Hepatocyte (in vitro differentiated cells): ENCODE results near the gene TMEM116. TPM values are rescaled to one million over a fixed set of nuclear protein-coding genes. Genes with fewer than 3 reads are reported as not detected.

ENCODE experiments used
- DNase-seq: peaks from one replicate; pipeline ENCODE4 v3.0.0-alpha.2; 2016; ENCODE audit warnings: low spot score
- H2AFZ ChIP-seq: fragments of 200-600 bp; sonication (generic); 2 replicates; pipeline ENCODE4 v1.6.0; 2016; ENCODE audit warnings: antibody characterized with exemption, mild to moderate bottlenecking
- H3K27ac ChIP-seq: fragments of 200-600 bp; sonication (generic); 2 replicates; pipeline ENCODE4 v1.5.1; 2016; ENCODE audit warnings: mild to moderate bottlenecking
- H3K27me3 ChIP-seq: fragments of 200-600 bp; sonication (generic); 2 replicates; pipeline ENCODE4 v1.6.1; 2016
- H3K36me3 ChIP-seq: fragments of 200-600 bp; sonication (generic); replicated peaks from 2 replicates; pipeline ENCODE4 v1.5.1; 2016; ENCODE audit warnings: low read depth; ENCODE audit not compliant: insufficient read depth
- H3K4me1 ChIP-seq: fragments of 200-600 bp; sonication (generic); 2 replicates; pipeline ENCODE4 v1.5.1; 2016; ENCODE audit warnings: mild to moderate bottlenecking, moderate library complexity; ENCODE audit not compliant: insufficient read depth
- H3K4me2 ChIP-seq: fragments of 200-600 bp; sonication (generic); 2 replicates; pipeline ENCODE4 v1.6.0; 2016
- H3K4me3 ChIP-seq: fragments of 200-600 bp; sonication (generic); 2 replicates; pipeline ENCODE4 v1.5.1; 2016; ENCODE audit warnings: mild to moderate bottlenecking
- H3K79me2 ChIP-seq: fragments of 200-600 bp; sonication (generic); 2 replicates; pipeline ENCODE4 v1.6.0; 2017; ENCODE audit warnings: mild to moderate bottlenecking
- H3K9me2 ChIP-seq: fragments of 200-600 bp; sonication (generic); replicated peaks from 2 replicates; pipeline ENCODE4 v1.6.0; 2017; ENCODE audit warnings: mild to moderate bottlenecking; ENCODE audit not compliant: insufficient read depth
- H3K9me3 ChIP-seq: fragments of 200-600 bp; sonication (generic); 2 replicates; pipeline ENCODE4 v1.5.1; 2016; ENCODE audit warnings: low read depth, mild to moderate bottlenecking
- H4K20me1 ChIP-seq: fragments of 200-600 bp; sonication (generic); 2 replicates; pipeline ENCODE4 v1.6.0; 2016; ENCODE audit warnings: mild to moderate bottlenecking; ENCODE audit not compliant: insufficient read depth, poor library complexity, severe bottlenecking
- EZH2 ChIP-seq: fragments of 200-600 bp; sonication (generic); IDR thresholded peaks from 2 replicates; pipeline ENCODE4 v1.6.1; 2016; ENCODE audit warnings: antibody characterized with exemption, mild to moderate bottlenecking, borderline replicate concordance
- EZH2phosphoT487 ChIP-seq: fragments of 200-600 bp; sonication (generic); IDR thresholded peaks from one replicate; pipeline ENCODE4 v1.6.1; 2018; ENCODE audit warnings: antibody characterized with exemption, mild to moderate bottlenecking, low read depth, moderate library complexity; ENCODE audit not compliant: unreplicated experiment, severe bottlenecking
- WGBS: methylation state at CpG from one replicate; pipeline ENCODE4 v1.1.6; 2016; ENCODE audit warnings: low lambda C conversion rate; ENCODE audit errors: missing lambda C conversion rate; 5-methylcytosine and 5-hydroxymethylcytosine counted together
- polyA plus RNA-seq: library from polyadenylated mRNA; unstranded; fragments of >200 nt; fragmentation: Nextera tagmentation; extraction: Ambion mirVana; gene quantifications from 2 replicates; pipeline ENCODE4 v1.2.1, GENCODE V29; 2016
- total RNA-seq: library from RNA; depleted of rRNA; stranded (reverse); fragments of >200 nt; gene quantifications from 2 replicates; pipeline ENCODE4 v1.2.3, GENCODE V29; 2014
- TF ChIP-seq, protein P1 (sequence below): fragments of 200-600 bp; sonication (generic); IDR thresholded peaks from 2 replicates; pipeline ENCODE4 v1.5.1; 2016; ENCODE audit warnings: antibody characterized with exemption, mild to moderate bottlenecking; ENCODE audit not compliant: poor library complexity

TMEM116 gene
- total and polyA plus RNA-seq, 2 experiments from 2014 or later: 11.2 to 13.1 TPM

DNA sequence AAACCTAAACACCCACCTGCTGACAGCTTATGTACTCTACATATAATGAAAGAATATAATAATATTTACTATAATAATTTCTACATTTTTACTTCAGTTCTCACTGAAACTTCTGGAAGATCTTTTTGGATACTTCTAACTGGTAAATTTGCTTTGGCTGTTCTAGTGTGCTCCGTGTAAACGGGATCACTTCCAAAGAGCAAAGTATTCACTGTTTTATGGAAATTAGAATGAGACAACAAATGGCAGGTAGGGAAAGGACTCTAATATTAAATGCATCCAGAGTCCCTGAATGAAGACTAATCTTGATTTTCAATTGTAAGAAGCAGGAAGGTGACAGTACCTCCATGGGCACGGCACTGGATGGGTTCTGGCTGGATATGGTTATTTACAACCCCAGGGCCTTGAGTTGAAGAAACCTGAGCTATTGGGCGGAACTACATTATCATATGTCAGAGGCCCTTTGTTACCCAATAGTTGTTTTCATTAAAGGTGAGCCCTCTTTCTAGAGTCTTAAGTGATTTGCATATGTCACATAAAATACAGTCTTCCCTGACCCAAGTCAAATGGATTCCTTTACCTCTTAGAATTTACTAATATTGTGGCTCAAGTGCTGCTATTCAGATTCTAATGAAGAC, 10.9 kb upstream of the TMEM116 start:
- Histone ChIP-seq H3K4me1 (no peaks in the 10 kb centered on the region), H3K36me3 (no peaks in the 10 kb centered on the region), H2AFZ (no peak overlapping the region), H3K4me2 (no peak overlapping the region), H3K9me2 (no peaks in the 10 kb centered on the region), H3K79me2 (peaks cover 27% of the 10 kb centered on the region), H3K27me3 (no peaks in the 10 kb centered on the region), H3K27ac (no peak overlapping the region), H3K9me3 (no peaks in the 10 kb centered on the region), H3K4me3 (no peak overlapping the region), H4K20me1 (peaks cover 9% of the 10 kb centered on the region)
- 94% methylated on average over 4 of the region's 4 CpGs for WGBS
- no peak for DNase-seq
- TF ChIP-seq EZH2 (no peak), EZH2phosphoT487 (no peak)
- TF ChIP-seq, protein P1, sequence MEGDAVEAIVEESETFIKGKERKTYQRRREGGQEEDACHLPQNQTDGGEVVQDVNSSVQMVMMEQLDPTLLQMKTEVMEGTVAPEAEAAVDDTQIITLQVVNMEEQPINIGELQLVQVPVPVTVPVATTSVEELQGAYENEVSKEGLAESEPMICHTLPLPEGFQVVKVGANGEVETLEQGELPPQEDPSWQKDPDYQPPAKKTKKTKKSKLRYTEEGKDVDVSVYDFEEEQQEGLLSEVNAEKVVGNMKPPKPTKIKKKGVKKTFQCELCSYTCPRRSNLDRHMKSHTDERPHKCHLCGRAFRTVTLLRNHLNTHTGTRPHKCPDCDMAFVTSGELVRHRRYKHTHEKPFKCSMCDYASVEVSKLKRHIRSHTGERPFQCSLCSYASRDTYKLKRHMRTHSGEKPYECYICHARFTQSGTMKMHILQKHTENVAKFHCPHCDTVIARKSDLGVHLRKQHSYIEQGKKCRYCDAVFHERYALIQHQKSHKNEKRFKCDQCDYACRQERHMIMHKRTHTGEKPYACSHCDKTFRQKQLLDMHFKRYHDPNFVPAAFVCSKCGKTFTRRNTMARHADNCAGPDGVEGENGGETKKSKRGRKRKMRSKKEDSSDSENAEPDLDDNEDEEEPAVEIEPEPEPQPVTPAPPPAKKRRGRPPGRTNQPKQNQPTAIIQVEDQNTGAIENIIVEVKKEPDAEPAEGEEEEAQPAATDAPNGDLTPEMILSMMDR: no peak

DNA sequence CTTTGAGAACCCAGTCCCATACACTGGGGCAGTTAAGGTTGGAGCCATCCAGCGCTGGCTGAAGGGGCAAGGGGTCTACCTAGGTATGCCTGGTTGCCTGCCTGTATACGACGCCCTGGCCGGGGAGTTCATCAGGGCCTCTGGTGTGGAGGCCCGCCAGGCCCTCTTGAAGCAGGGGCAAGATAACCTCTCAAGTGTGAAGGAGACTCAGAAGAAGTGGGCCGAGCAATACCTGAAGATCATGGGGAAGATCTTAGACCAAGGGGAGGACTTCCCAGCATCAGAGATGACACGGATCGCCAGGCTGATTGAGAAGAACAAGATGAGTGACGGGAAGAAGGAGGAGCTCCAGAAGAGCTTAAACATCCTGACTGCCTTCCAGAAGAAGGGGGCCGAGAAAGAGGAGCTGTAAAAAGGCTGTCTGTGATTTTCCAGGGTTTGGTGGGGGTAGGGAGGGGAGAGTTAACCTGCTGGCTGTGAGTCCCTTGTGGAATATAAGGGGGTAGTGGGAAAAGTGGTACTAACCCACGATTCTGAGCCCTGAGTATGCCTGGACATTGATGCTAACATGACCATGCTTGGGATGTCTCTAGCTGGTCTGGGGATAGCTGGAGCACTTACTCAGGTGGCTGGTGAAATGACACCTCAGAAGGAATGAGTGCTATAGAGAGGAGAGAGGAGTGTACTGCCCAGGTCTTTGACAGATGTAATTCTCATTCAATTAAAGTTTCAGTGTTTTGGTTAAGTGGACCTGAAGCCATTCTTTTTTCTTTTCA, 9.5 kb upstream of the TMEM116 start:
- no peak for DNase-seq
- Histone ChIP-seq H3K36me3 (no peaks in the 10 kb centered on the region), H3K9me3 (no peaks in the 10 kb centered on the region), H3K27ac (no peak overlapping the region), H4K20me1 (peaks cover 19% of the 10 kb centered on the region), H3K9me2 (no peaks in the 10 kb centered on the region), H3K27me3 (no peaks in the 10 kb centered on the region), H3K4me3 (no peak overlapping the region), H2AFZ (no peak overlapping the region), H3K4me2 (no peak overlapping the region), H3K4me1 (no peaks in the 10 kb centered on the region), H3K79me2 (peaks cover 41% of the 10 kb centered on the region)
- WGBS: 95% methylated on average over 11 of the region's 11 CpGs
- TF ChIP-seq EZH2: no peak
- TF ChIP-seq, protein P1: no peak

DNA sequence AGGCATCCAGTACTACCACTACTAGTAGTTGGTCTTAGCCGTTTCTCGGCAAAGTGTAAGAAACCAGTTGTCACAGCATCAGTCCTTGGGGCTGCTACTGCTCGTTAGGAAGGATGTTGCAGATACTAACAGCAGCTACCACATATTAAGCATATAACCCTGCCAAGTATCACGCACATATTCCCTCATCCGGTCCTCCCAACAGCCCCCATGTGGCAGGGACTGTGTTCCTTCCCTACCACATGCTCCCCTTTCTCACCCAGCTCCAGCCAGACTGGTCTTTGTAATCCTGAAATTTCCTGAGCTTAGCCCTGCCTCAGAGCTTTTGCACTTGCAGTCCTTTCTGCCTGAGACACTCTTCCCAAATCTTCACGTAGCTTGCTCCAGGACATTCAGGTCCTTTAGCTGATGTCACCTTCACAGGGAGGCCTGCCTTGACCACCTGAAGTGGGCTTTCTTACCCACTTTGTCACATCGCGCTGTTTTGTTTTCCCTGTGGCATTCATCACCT, 8.0 kb upstream of the TMEM116 start:
- 93% methylated on average over 8 of the region's 8 CpGs for WGBS
- H2AFZ ChIP-seq: no peak overlapping the region
- peaks cover 56% of the 10 kb centered on the region for H3K79me2 ChIP-seq
- H3K9me2 ChIP-seq: no peaks in the 10 kb centered on the region
- peaks cover 28% of the 10 kb centered on the region for H4K20me1 ChIP-seq
- TF ChIP-seq, protein P1: no peak
- TF ChIP-seq EZH2phosphoT487 (no peak), EZH2 (no peak)
- no peak overlapping the region for H3K4me3 ChIP-seq
- H3K9me3 ChIP-seq: peaks cover 1% of the 10 kb centered on the region
- no peaks in the 10 kb centered on the region for H3K4me1 ChIP-seq
- peaks cover under 1% of the 10 kb centered on the region for H3K36me3 ChIP-seq
- H3K4me2 ChIP-seq: no peak overlapping the region
- DNase-seq: no peak
- H3K27ac ChIP-seq: no peak overlapping the region
- no peaks in the 10 kb centered on the region for H3K27me3 ChIP-seq
